A549 (cell line): ENCODE results near the gene ARHGAP26. TPM values are rescaled to one million over a fixed set of nuclear protein-coding genes. Genes with fewer than 3 reads are reported as not detected.

ENCODE experiments used
- ATAC-seq, 2 experiments: fragments of 200-7000 bp in 1 of 2; fragments of >200 bp in 1 of 2; cut with Nextera tagmentation in 1 of 2; cut with Tn5 transposase in 1 of 2; 3 replicates each; pipeline versions ENCODE4 v1.8.0 to v1.9.1; 2018 to 2020; ENCODE audit warnings: mild to moderate bottlenecking in 1 of 2, moderate library complexity in 1 of 2
- CTCF ChIA-PET: fragments of 300-600 bp; sonication (Branson Sonifier 250); formaldehyde crosslinking; extraction: SDS; loops from one replicate; lab custom pipeline; 2021; ENCODE audit warnings: antibody characterized with exemption, inconsistent platforms; lab: Yijun Ruan, JAX
- POLR2A ChIA-PET: fragments of 350-600 bp; formaldehyde crosslinking; extraction: SDS; loops from one replicate; lab custom pipeline; 2021; ENCODE audit warnings: antibody characterized with exemption, inconsistent platforms; lab: Yijun Ruan, JAX
- DNase-seq, 2 experiments: peaks; one replicate each; pipeline versions ENCODE4 v3.0.0 to v3.0.0-alpha.2; 2011 to 2016; ENCODE audit warnings: low read depth in 1 of 2, low spot score in 1 of 2
- FAIRE-seq: peaks from 2 replicates; lab custom pipeline; 2011; peaks lifted over from hg19 to GRCh38; lab: Jason Lieb, UNC
- H3K27ac ChIP-seq, 2 experiments: fragments of >200 bp; sonication (Bioruptor Twin); formaldehyde crosslinking; 3 replicates each; pipeline ENCODE4 v1.5.1; 2016 to 2017
- H3K4me1 ChIP-seq: fragments of >200 bp; sonication (Bioruptor Twin); formaldehyde crosslinking; 3 replicates; pipeline ENCODE4 v1.6.1; 2016
- H3K4me2 ChIP-seq: fragments of >200 bp; sonication (Bioruptor Twin); formaldehyde crosslinking; 3 replicates; pipeline ENCODE4 v1.6.1; 2016
- H3K4me3 ChIP-seq: fragments of >200 bp; sonication (Bioruptor Twin); formaldehyde crosslinking; 3 replicates; pipeline ENCODE4 v1.5.1; 2016
- H3K9me3 ChIP-seq: fragments of >200 bp; sonication (Bioruptor Twin); formaldehyde crosslinking; 3 replicates; pipeline ENCODE4 v1.6.1; 2016
- BHLHE40 ChIP-seq: IDR thresholded peaks from 2 replicates; pipeline ENCODE4 v1.6.1; 2012; ENCODE audit warnings: low read depth, low read length, inconsistent platforms
- CHD4 ChIP-seq: fragments of 200-600 bp; sonication (generic); IDR thresholded peaks from 2 replicates; pipeline ENCODE4 v1.6.1; 2016; ENCODE audit warnings: antibody characterized with exemption, mild to moderate bottlenecking, borderline replicate concordance
- FOSB ChIP-seq: fragments of 250-450 bp; sonication (Bioruptor Pico); IDR thresholded peaks from 2 replicates; pipeline ENCODE4 v1.5.0; 2020; ENCODE audit warnings: mild to moderate bottlenecking, moderate library complexity
- GATA3 ChIP-seq: IDR thresholded peaks from 2 replicates; pipeline ENCODE4 v1.6.1; 2012; ENCODE audit warnings: borderline replicate concordance
- HDAC2 ChIP-seq: fragments of 200-600 bp; sonication (generic); IDR thresholded peaks from 2 replicates; pipeline ENCODE4 v1.6.1; 2016
- HEYL ChIP-seq: fragments of 250-450 bp; sonication (Bioruptor Pico); IDR thresholded peaks from 2 replicates; pipeline ENCODE4 v1.8.0; 2021; ENCODE audit warnings: mild to moderate bottlenecking, moderate library complexity
- HOXA7 ChIP-seq: fragments of 250-450 bp; sonication (Bioruptor Pico); IDR thresholded peaks from 2 replicates; pipeline ENCODE4 v1.5.0; 2020; ENCODE audit warnings: mild to moderate bottlenecking, moderate library complexity
- JUNB ChIP-seq: fragments of >200 bp; sonication (Bioruptor Twin); formaldehyde crosslinking; IDR thresholded peaks from 2 replicates; pipeline ENCODE4 v1.6.1; 2016
- KDM1A ChIP-seq: fragments of 200-600 bp; sonication (generic); IDR thresholded peaks from 2 replicates; pipeline ENCODE4 v1.6.1; 2016; ENCODE audit warnings: low read depth, mild to moderate bottlenecking
- KDM5A ChIP-seq: fragments of 200-600 bp; sonication (generic); IDR thresholded peaks from 2 replicates; pipeline ENCODE4 v1.6.1; 2016; ENCODE audit warnings: antibody characterized with exemption, mild to moderate bottlenecking
- MAZ ChIP-seq: fragments of 150-350 bp; IDR thresholded peaks from 2 replicates; pipeline ENCODE4 v1.6.1; 2014; ENCODE audit warnings: antibody characterized with exemption, low read depth, low read length, borderline replicate concordance
- NPAS2 ChIP-seq: fragments of 250-450 bp; sonication (Bioruptor Pico); IDR thresholded peaks from 2 replicates; pipeline ENCODE4 v1.8.0; 2022; ENCODE audit warnings: mild to moderate bottlenecking, moderate library complexity, borderline replicate concordance
- POLR2A ChIP-seq: IDR thresholded peaks from 2 replicates; pipeline ENCODE4 v1.6.1; 2012; ENCODE audit warnings: mild to moderate bottlenecking, low read length
- POLR2AphosphoS2 ChIP-seq: conservative IDR thresholded peaks from 2 replicates; pipeline ENCODE4 v1.6.1; 2012; ENCODE audit warnings: low read length, improper control_type of control experiment, inconsistent platforms
- RAD21 ChIP-seq, 2 experiments: fragments of >200 bp in 1 of 2; sonication (Bioruptor Twin) in 1 of 2; formaldehyde crosslinking in 1 of 2; IDR thresholded peaks in 1 of 2; conservative IDR thresholded peaks in 1 of 2; 2 replicates in 1 of 2; 3 replicates in 1 of 2; pipeline ENCODE4 v1.6.1; 2012 to 2018; ENCODE audit warnings: inconsistent platforms in 1 of 2
- RCOR1 ChIP-seq: fragments of 150-350 bp; IDR thresholded peaks from 2 replicates; pipeline ENCODE4 v1.6.1; 2014; ENCODE audit warnings: antibody characterized with exemption, low read length, low read depth
- RFX5 ChIP-seq: fragments of 450-650 bp; IDR thresholded peaks from 2 replicates; pipeline ENCODE4 v1.7.1; 2014; ENCODE audit warnings: antibody characterized with exemption, mild to moderate bottlenecking, moderate library complexity
- ZNF302 ChIP-seq: fragments of 250-450 bp; sonication (Bioruptor Pico); IDR thresholded peaks from 2 replicates; pipeline ENCODE4 v1.9.0; 2021; ENCODE audit warnings: inconsistent platforms, mild to moderate bottlenecking, moderate library complexity
- WGBS: methylation state at CpG from one replicate; pipeline ENCODE4 v1.1.6; 2017; ENCODE audit errors: missing lambda C conversion rate; 5-methylcytosine and 5-hydroxymethylcytosine counted together
- polyA plus RNA-seq, 4 experiments: library from polyadenylated mRNA; depleted of rRNA in 3 of 4; stranded (reverse); fragments of >200 nt; fragmentation: RNase III in 1 of 4; extraction: RNeasy Plus Mini Kit Qiagen cat#74134 plus additional on column Dnase treatment in 1 of 4; gene quantifications; 2 replicates in 3 of 4; 3 replicates in 1 of 4; pipeline ENCODE4 v1.2.3, GENCODE V29; 2011 to 2017
- TF ChIP-seq, protein P1 (sequence below): fragments of 200-600 bp; sonication (generic); IDR thresholded peaks from 2 replicates; pipeline ENCODE4 v1.6.1; 2016; ENCODE audit warnings: antibody characterized with exemption, mild to moderate bottlenecking, moderate library complexity
- TF ChIP-seq, protein P2 (sequence below): fragments of 150-350 bp; IDR thresholded peaks from 2 replicates; pipeline ENCODE4 v1.6.1; 2014; ENCODE audit warnings: low read depth, mild to moderate bottlenecking, low read length
- TF ChIP-seq, protein P3 (sequence below): fragments of 250-450 bp; sonication (Bioruptor Pico); IDR thresholded peaks from 2 replicates; pipeline ENCODE4 v1.5.0; 2021; ENCODE audit warnings: mild to moderate bottlenecking, moderate library complexity, borderline replicate concordance

Gene ARHGAP26
- polyA plus RNA-seq, 2 of the 4 experiments (the other 2 are of a cell fraction): 6.6 to 19.1 TPM

DNA sequence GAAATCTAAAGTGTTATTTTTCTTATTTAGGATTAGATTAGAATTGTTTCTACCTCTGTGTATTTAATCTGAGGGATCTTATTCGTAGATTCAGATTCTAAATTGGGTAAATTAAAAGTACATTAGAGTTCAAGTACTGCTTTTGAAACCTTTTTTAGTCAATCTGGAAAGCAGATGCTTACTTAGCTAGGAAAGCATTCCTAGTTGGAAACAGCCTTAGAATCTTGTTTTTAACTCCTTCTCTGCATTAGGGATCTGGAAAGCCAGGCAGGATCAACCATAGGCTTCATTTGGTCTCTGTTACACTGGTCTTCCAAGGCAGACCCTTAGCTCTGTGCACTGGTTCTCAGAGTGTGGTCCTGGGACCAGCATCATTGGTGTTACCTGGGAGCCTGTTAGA is 385.9 kb downstream of the ARHGAP26 start:
- 97% methylated on average over 1 of the region's 1 CpG for whole genome bisulfite sequencing
- TF ChIP-seq RAD21 (conservative IDR thresholded peaks at IDR 0.05 in 1 of 2, IDR thresholded peaks at IDR 0.05 in 1 of 2) (no peak), KDM5A (no peak), CHD4 (no peak), FOSB (CRISPR knock-in tag) (no peak), POLR2A (no peak), POLR2AphosphoS2 (no peak), JUNB (no peak)
- TF ChIP-seq, protein P1, sequence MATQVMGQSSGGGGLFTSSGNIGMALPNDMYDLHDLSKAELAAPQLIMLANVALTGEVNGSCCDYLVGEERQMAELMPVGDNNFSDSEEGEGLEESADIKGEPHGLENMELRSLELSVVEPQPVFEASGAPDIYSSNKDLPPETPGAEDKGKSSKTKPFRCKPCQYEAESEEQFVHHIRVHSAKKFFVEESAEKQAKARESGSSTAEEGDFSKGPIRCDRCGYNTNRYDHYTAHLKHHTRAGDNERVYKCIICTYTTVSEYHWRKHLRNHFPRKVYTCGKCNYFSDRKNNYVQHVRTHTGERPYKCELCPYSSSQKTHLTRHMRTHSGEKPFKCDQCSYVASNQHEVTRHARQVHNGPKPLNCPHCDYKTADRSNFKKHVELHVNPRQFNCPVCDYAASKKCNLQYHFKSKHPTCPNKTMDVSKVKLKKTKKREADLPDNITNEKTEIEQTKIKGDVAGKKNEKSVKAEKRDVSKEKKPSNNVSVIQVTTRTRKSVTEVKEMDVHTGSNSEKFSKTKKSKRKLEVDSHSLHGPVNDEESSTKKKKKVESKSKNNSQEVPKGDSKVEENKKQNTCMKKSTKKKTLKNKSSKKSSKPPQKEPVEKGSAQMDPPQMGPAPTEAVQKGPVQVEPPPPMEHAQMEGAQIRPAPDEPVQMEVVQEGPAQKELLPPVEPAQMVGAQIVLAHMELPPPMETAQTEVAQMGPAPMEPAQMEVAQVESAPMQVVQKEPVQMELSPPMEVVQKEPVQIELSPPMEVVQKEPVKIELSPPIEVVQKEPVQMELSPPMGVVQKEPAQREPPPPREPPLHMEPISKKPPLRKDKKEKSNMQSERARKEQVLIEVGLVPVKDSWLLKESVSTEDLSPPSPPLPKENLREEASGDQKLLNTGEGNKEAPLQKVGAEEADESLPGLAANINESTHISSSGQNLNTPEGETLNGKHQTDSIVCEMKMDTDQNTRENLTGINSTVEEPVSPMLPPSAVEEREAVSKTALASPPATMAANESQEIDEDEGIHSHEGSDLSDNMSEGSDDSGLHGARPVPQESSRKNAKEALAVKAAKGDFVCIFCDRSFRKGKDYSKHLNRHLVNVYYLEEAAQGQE: no peak
- ChIA-PET POLR2A (interaction anchor here (0.6 kb wide), 1 partner anchor 59 kb away, joined by 7 read pairs; no protein-coding TSS in a partner anchor), CTCF (interaction anchor here (0.8 to 2.6 kb wide), 4 partner anchors 12 to 1035 kb away, joined by 3 to 9 read pairs (median 4); no protein-coding TSS in a partner anchor)
- DNase-seq: no peak
- no peak overlapping the region for H3K4me2 ChIP-seq
- no peak overlapping the region for H3K27ac ChIP-seq
- no peak for ATAC-seq
- no peak for FAIRE-seq
- H3K4me1 ChIP-seq: peaks cover 15% of the 10 kb centered on the region
- no peak overlapping the region for H3K4me3 ChIP-seq
- no peaks in the 10 kb centered on the region for H3K9me3 ChIP-seq

DNA sequence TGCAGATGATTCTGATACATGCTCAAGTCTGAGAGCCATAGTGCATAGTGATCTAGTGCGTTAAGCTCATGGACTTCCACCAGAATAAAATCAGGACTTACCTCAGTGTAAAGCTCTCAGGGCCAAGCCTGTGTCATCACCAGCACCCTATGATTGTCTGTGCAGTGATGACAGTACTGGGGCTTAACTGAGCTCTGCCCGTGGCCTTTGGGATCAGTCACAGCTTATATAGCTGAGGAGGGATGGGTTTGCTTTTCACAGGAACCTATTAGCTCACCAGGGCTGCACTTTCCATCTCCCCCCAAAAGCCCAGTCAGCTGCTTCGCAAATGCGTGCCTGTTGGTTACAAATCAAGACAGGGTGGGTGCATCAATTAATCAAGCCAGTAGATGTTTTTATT is 386.4 kb downstream of the ARHGAP26 start:
- ChIA-PET CTCF (interaction anchor here (0.6 to 2.6 kb wide), 5 partner anchors 12 to 1035 kb away, joined by 3 to 9 read pairs (median 4); no protein-coding TSS in a partner anchor), POLR2A (interaction anchor here (0.6 kb wide), 1 partner anchor 59 kb away, joined by 7 read pairs; no protein-coding TSS in a partner anchor)
- no peak overlapping the region for H3K4me2 ChIP-seq
- peaks cover 17% of the 10 kb centered on the region for H3K4me1 ChIP-seq
- WGBS: 97% methylated on average over 4 of the region's 4 CpGs
- TF ChIP-seq HOXA7 (no peak), CHD4 (no peak), HDAC2 (no peak), ZNF302 (CRISPR knock-in tag) (no peak), RCOR1 (no peak), KDM1A (no peak), BHLHE40 (no peak), MAZ (no peak), FOSB (CRISPR knock-in tag) (no peak), GATA3 (no peak), NPAS2 (CRISPR knock-in tag) (no peak), RFX5 (no peak), HEYL (no peak), RAD21 (conservative IDR thresholded peaks at IDR 0.05 in 1 of 2, IDR thresholded peaks at IDR 0.05 in 1 of 2) (no peak)
- TF ChIP-seq, protein P2, sequence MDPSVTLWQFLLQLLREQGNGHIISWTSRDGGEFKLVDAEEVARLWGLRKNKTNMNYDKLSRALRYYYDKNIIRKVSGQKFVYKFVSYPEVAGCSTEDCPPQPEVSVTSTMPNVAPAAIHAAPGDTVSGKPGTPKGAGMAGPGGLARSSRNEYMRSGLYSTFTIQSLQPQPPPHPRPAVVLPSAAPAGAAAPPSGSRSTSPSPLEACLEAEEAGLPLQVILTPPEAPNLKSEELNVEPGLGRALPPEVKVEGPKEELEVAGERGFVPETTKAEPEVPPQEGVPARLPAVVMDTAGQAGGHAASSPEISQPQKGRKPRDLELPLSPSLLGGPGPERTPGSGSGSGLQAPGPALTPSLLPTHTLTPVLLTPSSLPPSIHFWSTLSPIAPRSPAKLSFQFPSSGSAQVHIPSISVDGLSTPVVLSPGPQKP: no peak
- TF ChIP-seq, protein P3, sequence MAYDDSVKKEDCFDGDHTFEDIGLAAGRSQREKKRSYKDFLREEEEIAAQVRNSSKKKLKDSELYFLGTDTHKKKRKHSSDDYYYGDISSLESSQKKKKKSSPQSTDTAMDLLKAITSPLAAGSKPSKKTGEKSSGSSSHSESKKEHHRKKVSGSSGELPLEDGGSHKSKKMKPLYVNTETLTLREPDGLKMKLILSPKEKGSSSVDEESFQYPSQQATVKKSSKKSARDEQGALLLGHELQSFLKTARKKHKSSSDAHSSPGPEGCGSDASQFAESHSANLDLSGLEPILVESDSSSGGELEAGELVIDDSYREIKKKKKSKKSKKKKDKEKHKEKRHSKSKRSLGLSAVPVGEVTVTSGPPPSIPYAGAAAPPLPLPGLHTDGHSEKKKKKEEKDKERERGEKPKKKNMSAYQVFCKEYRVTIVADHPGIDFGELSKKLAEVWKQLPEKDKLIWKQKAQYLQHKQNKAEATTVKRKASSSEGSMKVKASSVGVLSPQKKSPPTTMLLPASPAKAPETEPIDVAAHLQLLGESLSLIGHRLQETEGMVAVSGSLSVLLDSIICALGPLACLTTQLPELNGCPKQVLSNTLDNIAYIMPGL (CRISPR knock-in tag): no peak
- H3K27ac ChIP-seq: no peak overlapping the region
- H3K4me3 ChIP-seq: no peak overlapping the region
- no peak for ATAC-seq
- H3K9me3 ChIP-seq: no peaks in the 10 kb centered on the region
- no peak for DNase-seq
- FAIRE-seq: no peak
